ENCODE results near the gene CKB. TPM values are rescaled to one million over a fixed set of nuclear protein-coding genes. Genes with fewer than 3 reads are reported as not detected.

CKB gene
- total and polyA plus RNA-seq, 9 of the 15 experiments (the other 6 are each of a cell fraction or from before 2014, with no cell fraction given), result 23.9 to 692 (median 132) TPM

- H3K9me3 ChIP-seq (replicated peaks; ENCODE audit: control insufficient read depth, insufficient read depth, low read depth, low read length), result no peaks in the 10 kb centered on the region
- FAIRE-seq (no peak), DNase-seq (ENCODE audit: extremely low read depth in 1 of 4, low spot score in 3 of 4) (no peak), ATAC-seq (no peak)
- peaks cover 23% of the 10 kb centered on the region; the same call in 1 of the 3 replicates for H3K36me3 ChIP-seq (ENCODE audit: control insufficient read depth, insufficient read depth, low read length)
- intact Hi-C loops (cut with micrococcal nuclease) (loop anchor here (1.0 to 5.0 kb wide), 2 partner anchors 28 to 44 kb away; partner anchors contain the start of genes BAG5 and COA8), in situ Hi-C loops (cut with MboI) (no loop called here)
- ChIA-PET CTCF (ENCODE audit: low intra/inter-chr PET ratio) (interaction anchor here (2.7 kb wide), 1 partner anchor 29 kb away, joined by 19 read pairs; no protein-coding TSS in a partner anchor), POLR2A (interaction anchor here (1.3 to 1.8 kb wide), 3 partner anchors 10 to 91 kb away, joined by 3 to 9 read pairs (median 9); partner anchors contain the start of gene TRMT61A)
- no peaks in the 10 kb centered on the region for H3K27me3 ChIP-seq (ENCODE audit: control insufficient read depth in 2 of 2, insufficient read depth in 2 of 2, low read length in 2 of 2)
- H3K27ac ChIP-seq (ENCODE audit: extremely low read depth, low read depth, low read length), result no peak overlapping the region
- BruUV-seq (replicated peaks), result no TSS peak
- WGBS (ENCODE audit: insufficient coverage, low coverage, missing lambda C conversion rate), result 66% methylated on average over 12 of the region's 20 CpGs
- H2AFZ ChIP-seq (ENCODE audit: low read depth, low read length), result no peak overlapping the region
- no peak overlapping the region for H3K4me2 ChIP-seq (ENCODE audit: insufficient read depth, low read length)
- H3K79me2 ChIP-seq (ENCODE audit: control insufficient read depth, insufficient read depth, low read length), result peaks cover 23% of the 10 kb centered on the region
- no peaks in the 10 kb centered on the region for H3K9me1 ChIP-seq (ENCODE audit: control insufficient read depth, insufficient read depth, low read length)
- H3K4me1 ChIP-seq (replicated peaks in 1 of 2; ENCODE audit: control insufficient read depth in 2 of 2, insufficient read depth in 2 of 2, low read length in 2 of 2), result peaks cover 30 to 68% of the 10 kb centered on the region in 2 experiments
- H3K4me3 ChIP-seq, result no peak overlapping the region
- peaks cover 13% of the 10 kb centered on the region; the same call in 1 of the 2 replicates for H4K20me1 ChIP-seq (replicated peaks; ENCODE audit: control insufficient read depth, insufficient read depth, low read length)
- peak overlapping the region in 1 of 2 experiments; percentile 76; a peak in 2 of 4 replicates for H3K9ac ChIP-seq (ENCODE audit: insufficient read depth in 1 of 2, low read depth in 2 of 2, low read length in 2 of 2)
- TF ChIP-seq FOXA1 (IDR thresholded peaks at IDR 0.05; ENCODE audit: borderline replicate concordance) (no peak), NFIC (IDR thresholded peaks at IDR 0.05) (0 out of 2 replicates have a peak, but pooled peaks have one; percentile 26), ESRRA (IDR thresholded peaks at IDR 0.05; ENCODE audit: borderline replicate concordance, low read depth) (no peak), MYBL2 (IDR thresholded peaks at IDR 0.05; ENCODE audit: low read depth) (no peak), MYBL2 (CRISPR knock-in tag; IDR thresholded peaks at IDR 0.05; ENCODE audit: borderline replicate concordance) (no peak), CREB1 (IDR thresholded peaks at IDR 0.05) (no peak), CREB1 (CRISPR knock-in tag; IDR thresholded peaks at IDR 0.05) (no peak), POLR2G (IDR thresholded peaks at IDR 0.05; ENCODE audit: low read depth, low read length) (peak; percentile 40), CBFB (CRISPR knock-in tag; IDR thresholded peaks at IDR 0.05) (0 out of 2 replicates have a peak, but pooled peaks have one; percentile 15), ZNF609 (CRISPR knock-in tag; IDR thresholded peaks at IDR 0.05; ENCODE audit: borderline replicate concordance) (no peak)
- TF ChIP-seq, protein P1, sequence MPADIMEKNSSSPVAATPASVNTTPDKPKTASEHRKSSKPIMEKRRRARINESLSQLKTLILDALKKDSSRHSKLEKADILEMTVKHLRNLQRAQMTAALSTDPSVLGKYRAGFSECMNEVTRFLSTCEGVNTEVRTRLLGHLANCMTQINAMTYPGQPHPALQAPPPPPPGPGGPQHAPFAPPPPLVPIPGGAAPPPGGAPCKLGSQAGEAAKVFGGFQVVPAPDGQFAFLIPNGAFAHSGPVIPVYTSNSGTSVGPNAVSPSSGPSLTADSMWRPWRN (IDR thresholded peaks at IDR 0.05; ENCODE audit: low read depth), result no peak
- TF ChIP-seq, protein P2, sequence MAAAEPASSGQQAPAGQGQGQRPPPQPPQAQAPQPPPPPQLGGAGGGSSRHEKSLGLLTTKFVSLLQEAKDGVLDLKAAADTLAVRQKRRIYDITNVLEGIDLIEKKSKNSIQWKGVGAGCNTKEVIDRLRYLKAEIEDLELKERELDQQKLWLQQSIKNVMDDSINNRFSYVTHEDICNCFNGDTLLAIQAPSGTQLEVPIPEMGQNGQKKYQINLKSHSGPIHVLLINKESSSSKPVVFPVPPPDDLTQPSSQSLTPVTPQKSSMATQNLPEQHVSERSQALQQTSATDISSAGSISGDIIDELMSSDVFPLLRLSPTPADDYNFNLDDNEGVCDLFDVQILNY (CRISPR knock-in tag; IDR thresholded peaks at IDR 0.05), result no peak
Observed at GRCh38 chr14:103517721-103518421, 4.8 kb downstream of the CKB start.
